Measurements from ENCODE around the gene PSMC5.

GRCh38 chr17:63805591-63805990, 21.6 kb upstream of the PSMC5 start:
- TF ChIP-seq CTCF (IDR thresholded peaks at IDR 0.05; ENCODE audit: borderline replicate concordance, extremely low read depth, low read length, poor library complexity, severe bottlenecking) (no peak), EZH2 (IDR thresholded peaks at IDR 0.05; ENCODE audit: borderline replicate concordance, low read depth, low read length, severe bottlenecking) (no peak)

Data from DND-41 (cell line).